Measurements from ENCODE around the gene LRRC43.

The LRRC43 gene

DNA sequence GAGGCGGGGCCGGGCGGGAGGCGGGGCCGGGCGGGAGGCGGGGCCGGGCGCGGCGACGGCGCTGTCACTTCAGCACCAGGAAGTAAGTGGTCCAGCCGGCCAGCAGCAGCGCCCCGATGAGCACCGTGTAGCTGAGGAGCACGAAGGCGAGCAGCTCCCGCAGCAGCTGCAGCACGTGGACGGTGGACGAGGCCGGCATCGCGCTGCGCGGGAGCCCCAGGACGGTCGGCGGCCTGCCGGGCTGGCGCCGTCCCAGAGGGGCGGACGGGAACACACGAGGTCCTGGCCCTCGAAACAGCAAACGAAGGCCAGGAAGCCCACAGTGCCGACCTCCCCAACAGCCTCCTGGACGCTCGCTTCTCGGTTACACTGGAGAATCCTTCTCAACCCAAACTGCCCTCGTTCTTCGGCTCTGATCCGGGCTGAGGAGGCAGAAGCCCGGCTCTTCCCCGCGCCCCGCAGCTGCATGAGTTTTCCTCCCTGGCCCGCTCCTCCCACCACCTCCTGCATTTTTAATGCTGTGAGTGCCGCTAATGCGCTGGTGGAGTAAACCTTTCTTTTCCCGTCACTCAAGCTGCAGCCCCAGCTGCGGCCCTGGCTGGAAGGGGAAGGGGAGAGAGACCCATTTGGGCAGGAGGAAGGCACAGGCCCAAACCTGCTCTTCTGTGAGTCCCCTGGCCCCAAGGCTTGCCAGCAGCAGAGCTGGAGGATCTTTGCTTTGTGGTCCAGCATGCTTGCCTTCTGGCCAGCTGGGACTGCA, 43.6 kb downstream of the LRRC43 start:
- no peak for DNase-seq (ENCODE audit: low spot score)

DNA sequence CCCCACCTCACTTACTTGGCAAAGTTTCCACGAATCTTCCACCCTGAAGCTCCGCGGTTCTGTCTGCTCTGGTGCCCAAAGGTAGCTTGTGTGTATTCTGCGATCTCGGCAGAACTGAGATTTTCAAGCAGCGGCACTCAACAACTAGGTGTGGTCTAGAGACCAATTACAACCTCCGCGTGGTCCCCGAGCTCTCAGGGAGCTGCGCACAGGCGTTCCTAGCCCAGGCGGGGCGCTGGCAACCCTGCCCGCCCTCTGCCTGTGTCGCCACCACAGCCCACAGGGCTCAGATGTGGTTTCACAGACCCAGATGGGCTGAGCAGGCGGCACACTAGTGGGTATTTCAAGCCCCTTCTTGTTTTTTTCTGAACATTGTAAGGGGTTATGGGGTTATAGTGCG, 44.4 kb downstream of the LRRC43 start:
- DNase-seq (ENCODE audit: low spot score): no peak

DNA sequence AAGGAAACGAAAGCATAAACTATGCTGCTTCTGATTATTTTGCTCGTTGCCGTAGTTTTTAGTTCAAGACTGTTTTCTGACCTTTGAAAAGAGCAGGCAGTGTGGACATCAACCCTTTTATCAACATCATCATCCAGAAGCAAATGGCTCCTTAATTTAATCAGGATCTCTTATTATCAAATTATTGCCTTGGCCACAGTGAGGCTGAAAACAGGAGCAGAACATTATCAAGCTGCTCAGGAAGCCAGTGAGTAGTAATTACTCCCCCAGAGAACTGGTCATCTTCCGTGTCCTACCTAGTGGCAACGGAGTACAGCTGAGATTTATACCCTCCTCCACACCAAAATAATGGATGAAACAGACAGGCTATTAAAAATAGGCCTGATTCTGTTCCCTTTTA, 45.2 kb downstream of the LRRC43 start:
- no peak for DNase-seq (ENCODE audit: low spot score)

DNA sequence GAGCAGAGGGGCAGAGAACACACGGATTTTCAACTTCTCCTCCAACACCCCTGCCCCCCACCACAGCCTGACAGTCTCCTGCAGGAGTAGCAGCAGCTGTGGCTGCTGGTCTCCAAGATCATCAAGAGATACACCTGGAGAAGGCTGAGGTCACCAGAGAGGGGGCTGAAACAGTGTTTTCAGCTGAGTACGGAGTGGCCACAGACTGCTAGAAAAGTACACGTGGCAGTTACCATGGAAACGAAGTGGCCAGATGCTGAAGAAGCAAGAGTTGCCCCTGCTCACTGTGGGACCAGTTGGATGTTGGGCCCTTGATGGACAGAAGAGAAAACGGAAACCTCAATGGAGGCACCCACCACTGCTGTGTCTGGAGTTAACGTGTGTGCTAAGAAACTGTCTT, 47.9 kb downstream of the LRRC43 start:
- no peak for DNase-seq (ENCODE audit: low spot score)

DNA sequence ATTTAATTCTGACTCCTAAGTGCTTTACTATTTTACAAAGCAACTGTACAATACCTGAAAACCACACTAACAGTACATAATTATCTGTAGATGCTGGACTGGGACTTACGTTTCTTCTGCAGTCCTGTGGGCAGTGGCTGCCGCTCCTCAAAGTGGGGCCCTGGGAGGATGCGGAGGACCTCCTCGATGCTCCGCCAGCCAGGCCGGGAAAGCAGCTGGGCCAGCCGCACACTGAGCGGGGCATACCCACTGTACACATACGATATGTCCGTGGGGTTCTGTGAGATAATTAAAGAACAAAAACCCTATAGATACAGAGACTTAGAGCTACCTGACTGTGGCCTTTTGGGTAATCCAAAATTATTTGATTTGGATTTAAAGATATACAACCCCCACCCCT, 49.8 kb downstream of the LRRC43 start:
- DNase-seq (ENCODE audit: low spot score): no peak

DNA sequence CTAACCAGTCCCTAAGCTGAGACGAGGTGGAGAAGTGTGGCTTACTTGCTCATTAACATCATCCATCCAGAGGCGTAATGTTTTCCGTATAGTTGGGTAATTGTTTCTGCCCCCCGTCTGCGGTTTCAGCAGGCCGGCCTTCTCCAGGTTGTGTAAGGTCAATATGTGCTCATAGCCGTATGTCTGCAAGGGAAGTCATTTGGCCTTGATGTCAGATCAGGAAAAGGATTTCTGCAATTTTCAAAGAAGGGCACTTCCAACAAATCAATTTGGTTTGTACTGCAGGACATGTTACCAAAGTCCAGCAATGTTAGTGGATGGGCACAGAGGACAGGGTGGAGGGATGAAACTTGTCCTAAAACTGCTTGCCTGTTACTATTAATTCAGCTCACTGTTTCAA, 52.8 kb downstream of the LRRC43 start:
- no peak for DNase-seq (ENCODE audit: low spot score)

DNA sequence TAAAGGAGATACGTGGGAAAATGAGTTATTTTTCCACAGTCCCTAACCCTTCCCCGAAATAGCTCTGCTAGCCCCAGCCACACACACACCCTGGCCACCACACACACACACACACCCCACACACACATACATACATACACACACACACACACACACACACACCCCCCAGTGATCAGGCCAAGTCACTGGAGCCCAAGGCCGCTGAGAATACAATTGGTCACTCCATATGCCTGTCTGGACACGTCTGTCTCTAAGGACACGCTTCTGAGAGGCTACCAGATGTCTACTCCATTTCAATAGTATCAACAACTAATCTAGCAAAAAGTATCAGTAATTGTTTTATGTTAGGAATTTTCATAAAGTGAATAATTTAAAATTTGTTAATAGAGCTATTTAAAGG, 55.9 kb downstream of the LRRC43 start:
- DNase-seq (ENCODE audit: low spot score): no peak

DNA sequence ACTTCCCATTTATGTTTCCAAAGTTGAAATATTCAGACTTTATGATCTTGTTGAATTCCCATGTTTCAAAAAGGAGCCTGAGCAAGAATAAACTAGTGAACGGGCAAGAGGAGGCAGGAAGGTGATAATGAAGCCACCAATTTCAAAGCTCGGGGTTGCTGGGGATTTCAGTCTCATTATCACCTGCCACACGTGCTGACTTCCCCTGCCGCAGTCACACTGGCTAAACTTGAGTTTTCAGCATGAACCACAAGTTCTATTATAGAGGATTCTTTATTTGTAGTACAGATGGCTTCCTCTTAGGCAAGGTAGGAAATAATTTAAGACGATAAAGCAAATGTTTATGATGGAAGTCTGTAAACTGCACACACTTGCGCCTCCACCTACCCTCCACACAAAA, 61.0 kb downstream of the LRRC43 start:
- DNase-seq (ENCODE audit: low spot score): no peak

DNA sequence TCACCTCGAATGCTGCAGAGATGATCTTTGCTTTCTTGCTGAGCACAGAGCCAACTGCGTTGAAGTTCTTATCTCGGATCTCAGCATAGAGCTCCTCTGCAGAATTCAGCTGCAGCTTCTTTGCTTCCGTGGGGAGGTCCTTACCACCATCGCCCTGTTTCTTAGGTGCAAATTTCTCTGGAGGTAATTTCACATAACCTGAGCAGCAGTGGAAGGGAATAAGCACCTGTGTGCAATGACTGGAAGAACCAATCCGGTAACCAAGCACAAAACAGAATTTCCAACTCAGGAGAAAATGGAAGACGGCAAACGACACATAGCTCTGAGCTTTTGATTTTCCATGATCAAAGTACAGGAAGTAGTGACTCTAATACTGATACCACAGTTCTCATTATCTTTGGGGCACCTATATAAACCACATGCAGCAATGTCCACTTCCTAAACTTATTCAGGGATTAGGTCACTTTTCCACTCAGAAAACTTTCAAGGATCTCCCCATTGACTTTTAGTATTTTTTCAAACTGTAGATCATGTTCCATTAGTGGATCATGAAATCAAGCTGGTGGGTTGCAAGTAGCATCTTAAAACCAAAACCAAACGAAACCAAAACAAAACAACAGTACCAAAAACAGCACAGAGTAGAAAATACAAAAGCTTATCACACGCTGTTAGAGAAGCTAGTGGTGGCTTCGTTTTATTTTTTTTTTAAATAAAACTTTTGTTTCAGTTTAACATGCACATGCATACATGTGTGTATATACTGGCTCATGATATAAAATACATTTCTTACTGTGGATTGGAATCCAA, 61.8 kb downstream of the LRRC43 start:
- DNase-seq (ENCODE audit: low spot score): no peak

DNA sequence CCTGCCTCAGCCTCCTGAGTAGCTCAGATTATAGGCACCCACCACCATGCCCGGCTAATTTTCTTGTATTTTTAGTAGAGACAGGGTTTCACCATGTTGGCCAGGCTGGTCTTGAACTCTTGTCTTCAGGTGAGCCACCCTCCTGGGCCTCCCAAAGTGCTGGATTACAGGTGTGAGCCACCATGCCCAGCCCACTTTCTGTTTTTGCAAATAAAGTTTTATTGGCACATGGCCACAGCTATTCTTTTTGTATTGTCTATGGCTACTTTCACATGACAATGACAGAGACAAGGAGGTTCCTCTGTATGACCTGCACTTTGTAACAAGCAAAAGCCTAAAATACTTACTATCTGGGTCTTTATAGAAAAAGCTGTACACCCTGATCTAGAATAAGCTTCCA, 62.6 kb downstream of the LRRC43 start:
- DNase-seq (ENCODE audit: low spot score): no peak

DNA sequence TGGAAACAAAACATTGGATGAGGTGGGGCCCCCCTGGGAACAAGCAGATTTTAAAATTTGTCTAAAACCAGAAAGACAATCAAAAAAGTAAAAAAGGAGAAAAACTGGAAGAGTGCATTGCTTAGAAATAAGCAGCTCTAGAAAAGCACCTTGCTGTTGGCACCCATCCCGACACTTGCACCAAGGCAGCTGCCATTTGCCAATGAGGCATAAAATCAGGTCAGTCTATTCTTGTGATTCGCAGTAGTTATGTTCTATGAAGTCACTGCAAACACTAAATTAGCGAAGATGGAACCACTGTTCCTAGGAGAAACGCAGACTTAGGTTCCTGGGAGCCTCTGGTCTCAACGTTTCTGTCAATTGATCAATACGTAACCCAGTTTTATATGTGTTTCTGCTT, 67.1 kb downstream of the LRRC43 start:
- DNase-seq (ENCODE audit: low spot score): no peak

DNA sequence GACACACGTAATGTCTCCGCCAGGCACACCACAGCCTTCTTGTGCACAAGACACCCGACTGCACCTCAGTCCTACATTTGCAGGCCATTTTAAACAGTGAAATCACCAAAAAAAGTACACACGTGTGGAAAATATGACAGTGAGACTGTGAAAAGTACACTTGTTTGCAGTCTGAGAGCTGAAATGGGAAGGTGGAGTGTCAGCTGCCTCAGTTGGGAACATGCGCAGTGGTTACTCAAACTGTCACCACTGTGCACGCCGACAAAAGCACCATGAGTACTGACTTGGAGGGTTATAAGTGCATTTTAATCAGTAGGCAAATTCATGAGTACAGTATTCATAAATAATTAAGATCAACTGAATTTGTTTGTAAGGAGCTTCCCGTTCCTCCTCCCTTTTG, 67.6 kb downstream of the LRRC43 start:
- DNase-seq (ENCODE audit: low spot score): no peak
